HG02678 (cell line): ENCODE data around the gene CSRNP3.

Source experiments
- ATAC-seq: cut with Tn5 transposase; IDR thresholded peaks from one replicate; pipeline ENCODE4 v1.9.1; 2021; ENCODE audit warnings: mild to moderate bottlenecking, moderate library complexity; ENCODE audit not compliant: unreplicated experiment

The CSRNP3 gene, protein sequence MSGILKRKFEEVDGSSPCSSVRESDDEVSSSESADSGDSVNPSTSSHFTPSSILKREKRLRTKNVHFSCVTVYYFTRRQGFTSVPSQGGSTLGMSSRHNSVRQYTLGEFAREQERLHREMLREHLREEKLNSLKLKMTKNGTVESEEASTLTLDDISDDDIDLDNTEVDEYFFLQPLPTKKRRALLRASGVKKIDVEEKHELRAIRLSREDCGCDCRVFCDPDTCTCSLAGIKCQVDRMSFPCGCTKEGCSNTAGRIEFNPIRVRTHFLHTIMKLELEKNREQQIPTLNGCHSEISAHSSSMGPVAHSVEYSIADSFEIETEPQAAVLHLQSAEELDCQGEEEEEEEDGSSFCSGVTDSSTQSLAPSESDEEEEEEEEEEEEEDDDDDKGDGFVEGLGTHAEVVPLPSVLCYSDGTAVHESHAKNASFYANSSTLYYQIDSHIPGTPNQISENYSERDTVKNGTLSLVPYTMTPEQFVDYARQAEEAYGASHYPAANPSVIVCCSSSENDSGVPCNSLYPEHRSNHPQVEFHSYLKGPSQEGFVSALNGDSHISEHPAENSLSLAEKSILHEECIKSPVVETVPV

GRCh38 chr2:165469417-165469816 is at the start of gene CSRNP3:
Gene CSRNP3 (plus strand): TSS chr2:165469698. CDS start chr2:165595066, 125,368 bp downstream.
- no peak for ATAC-seq

- ATAC-seq = no peak
Measured at GRCh38 chr2:165420231-165420630, 49.3 kb upstream of the CSRNP3 start.

GRCh38 chr2:165423081-165423480 is 46.4 kb upstream of the CSRNP3 start:
- no peak for ATAC-seq

DNA sequence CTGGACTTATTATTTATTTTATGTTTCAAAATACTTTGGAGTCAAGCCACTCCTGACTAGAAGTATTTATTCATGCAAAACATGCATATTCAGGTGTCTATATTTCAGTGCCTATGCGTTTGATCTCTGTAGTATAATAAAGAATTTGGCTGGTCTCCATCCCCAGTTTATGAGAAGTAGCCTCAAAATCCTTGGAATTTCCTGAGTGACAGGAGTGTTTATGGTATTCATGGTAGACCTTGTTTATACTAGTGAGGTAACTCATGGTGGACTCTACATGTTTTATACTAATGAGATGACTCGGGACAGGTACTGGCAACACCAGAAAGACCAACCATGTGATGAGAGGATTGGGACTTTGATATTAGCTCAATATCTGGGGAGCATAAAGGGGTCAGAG is 43.9 kb upstream of the CSRNP3 start:
- ATAC-seq = no peak

DNA sequence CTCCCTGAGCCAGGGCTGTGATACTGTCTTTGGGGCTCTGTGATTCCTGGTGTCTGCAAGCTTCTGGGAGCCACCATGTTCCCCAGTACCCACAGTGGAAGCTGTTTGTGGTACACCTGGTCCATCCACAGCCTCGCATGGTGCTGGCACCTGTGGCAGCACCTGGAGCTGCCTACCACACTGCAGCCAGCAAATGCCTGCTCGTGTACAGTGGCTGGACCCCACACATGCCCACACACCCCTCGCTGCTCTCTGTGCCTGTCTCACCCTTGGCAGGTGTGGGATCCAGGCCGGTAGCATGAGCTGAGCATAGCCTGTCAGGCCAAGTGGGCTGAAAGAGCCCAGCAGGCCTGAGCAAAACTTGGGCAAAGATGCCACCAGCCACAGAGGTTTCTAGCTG is 41.8 kb upstream of the CSRNP3 start:
- no peak for ATAC-seq

DNA sequence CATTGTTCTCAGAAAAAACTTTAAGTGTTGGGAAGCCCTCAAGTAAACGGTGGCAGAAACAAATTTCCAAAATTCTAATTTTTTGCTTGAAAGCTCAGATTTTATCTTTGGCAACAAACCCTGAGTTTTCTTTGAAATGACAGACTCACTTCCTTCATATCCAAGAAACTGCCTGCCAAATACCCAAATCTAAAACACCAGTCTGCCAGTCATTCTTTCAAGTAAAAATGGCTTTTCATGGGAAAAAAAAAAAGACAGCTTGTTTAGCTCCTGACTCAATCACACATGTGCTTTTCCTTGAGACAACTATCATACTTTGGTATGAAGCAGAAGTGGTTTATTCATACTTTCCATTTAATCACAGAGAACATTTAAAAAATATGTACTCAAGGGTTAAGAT is 40.6 kb upstream of the CSRNP3 start:
- no peak for ATAC-seq

- no peak for ATAC-seq
Measured at GRCh38 chr2:165431014-165431413, 38.5 kb upstream of the CSRNP3 start.

DNA sequence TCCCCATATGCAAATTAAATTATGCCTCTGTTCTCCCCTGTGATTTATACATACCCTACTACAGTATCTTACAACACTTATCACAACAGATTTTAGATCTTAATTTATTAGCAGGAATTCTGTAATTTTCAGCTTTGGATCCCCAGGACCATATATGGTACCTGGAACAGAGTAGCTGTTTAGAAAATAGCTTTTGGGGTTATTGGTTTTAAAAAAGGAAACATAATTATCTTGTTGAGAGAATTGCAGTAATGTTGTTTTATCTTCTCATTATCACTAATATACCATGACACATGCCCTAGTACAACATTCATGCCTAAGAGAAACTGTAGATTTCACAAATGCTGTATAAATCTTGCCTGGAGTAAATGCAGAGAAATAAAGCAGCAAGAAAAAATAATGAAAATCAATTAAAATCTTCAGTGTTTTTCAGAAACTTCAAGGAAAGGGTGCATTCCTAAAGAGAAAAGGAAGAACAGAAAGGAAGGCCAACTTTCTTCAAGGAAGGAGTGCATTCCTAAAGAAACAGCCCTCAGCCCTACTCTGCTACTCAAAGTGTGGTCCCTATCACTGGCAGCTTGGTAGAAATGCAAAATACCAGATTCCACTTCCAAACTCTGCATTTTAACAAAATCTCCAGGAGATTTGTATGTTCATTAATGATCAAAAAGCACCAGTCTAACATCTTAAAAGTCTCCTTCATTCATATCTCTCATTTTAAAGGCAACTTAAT is 37.1 kb upstream of the CSRNP3 start:
- no peak for ATAC-seq

DNA sequence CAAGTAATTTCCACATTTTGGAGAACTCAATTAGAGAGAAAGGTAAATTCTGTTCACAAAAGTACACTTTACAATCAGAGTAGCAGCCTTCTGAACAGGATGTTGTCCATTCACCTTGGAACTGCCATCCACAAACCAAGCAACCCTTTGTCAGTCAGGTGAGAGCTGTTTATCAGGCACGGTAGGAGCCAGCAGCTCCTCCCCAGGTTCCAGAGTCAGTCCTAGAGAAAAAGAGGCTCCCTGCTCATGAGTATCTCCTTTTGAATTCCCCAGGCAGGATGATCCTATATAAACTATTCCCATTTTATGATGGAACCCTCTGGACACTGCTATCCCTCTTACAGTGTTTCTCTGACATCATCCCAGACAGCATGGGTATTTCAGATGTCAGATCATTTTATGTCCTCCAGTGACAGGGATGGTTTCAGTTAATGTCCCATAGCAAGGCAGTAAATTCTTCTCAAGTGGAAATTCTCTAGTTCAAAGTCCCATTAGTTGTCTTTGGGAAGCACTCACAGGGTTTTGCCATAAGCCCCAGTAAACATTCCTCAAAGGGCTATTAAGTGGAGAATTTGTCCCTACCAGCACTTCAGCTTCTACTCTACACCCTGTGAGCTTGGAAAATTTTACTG is 34.5 kb upstream of the CSRNP3 start:
- ATAC-seq = no peak

- ATAC-seq = no peak
Measured at GRCh38 chr2:165435611-165436010, 33.9 kb upstream of the CSRNP3 start.

- no peak for ATAC-seq
Measured at GRCh38 chr2:165436559-165436958, 32.9 kb upstream of the CSRNP3 start.

GRCh38 chr2:165440367-165440766 is 29.1 kb upstream of the CSRNP3 start:
- no peak for ATAC-seq

DNA sequence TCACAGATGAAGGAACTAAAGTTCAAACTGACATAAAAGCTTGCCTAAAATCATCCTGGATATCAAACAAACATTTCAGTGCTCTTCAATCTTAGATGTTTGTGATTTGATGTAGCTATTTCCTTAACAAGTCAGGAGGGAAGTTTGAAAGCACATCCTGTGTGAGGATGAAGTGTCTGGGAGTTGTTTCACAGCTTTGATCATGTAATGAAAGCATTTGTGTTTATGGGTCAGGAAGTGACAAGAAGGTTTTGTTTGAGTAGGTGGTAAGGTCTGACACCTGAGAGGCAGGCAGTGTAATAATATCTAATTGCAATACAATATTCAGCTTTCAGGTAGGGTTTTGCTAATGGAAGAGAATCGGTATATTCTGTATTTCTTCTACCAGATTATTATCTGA is 26.0 kb upstream of the CSRNP3 start:
- no peak for ATAC-seq

- no peak for ATAC-seq
Measured at GRCh38 chr2:165448406-165448805, 21.1 kb upstream of the CSRNP3 start.

- ATAC-seq = no peak
Measured at GRCh38 chr2:165450156-165450555, 19.3 kb upstream of the CSRNP3 start.

DNA sequence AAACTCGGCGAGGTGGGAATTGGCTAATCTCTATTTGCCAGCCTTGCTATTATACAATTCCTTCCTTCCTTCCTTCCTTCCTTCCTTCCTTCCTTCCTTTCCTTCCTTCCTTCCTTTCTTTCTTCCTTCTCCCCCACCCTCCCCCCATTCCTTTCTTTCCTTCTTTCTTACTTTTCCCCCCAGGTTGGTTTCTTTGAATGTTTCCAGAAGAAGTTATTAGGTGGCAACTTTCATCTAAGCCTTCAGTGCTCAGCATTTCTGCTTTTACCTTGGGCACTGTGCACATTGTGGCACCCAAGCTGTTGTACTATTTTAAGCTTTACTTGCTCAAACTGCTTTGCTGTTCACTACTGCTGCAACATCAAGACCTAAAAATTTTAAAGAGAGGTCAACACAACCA is 17.2 kb upstream of the CSRNP3 start:
- no peak for ATAC-seq

DNA sequence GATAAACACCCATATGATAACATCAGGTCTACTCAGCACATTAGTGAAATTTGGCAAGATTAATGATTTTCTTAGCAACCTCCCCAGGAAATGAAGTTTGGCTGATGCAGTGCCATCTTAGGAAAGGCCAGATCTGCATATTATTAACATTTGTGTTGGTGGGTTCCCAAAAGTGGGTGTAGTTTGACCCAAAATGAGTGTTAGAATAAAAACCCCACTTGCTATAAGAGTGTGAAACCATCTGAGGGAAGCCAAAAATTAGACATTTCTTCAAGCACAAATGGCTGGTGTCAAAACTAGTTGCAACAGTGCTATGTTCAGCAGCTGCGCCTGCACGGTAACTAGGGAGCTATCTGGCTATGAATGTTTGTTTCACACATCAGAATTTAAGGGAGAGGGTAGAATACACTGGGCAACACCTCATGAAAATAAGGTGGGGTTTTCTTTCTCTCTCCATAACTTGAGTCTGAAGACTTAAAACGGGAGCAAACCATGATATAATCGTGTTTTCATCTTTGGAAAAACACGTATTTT is 15.9 kb upstream of the CSRNP3 start:
- no peak for ATAC-seq

- no peak for ATAC-seq
Measured at GRCh38 chr2:165454905-165455304, 14.6 kb upstream of the CSRNP3 start.

DNA sequence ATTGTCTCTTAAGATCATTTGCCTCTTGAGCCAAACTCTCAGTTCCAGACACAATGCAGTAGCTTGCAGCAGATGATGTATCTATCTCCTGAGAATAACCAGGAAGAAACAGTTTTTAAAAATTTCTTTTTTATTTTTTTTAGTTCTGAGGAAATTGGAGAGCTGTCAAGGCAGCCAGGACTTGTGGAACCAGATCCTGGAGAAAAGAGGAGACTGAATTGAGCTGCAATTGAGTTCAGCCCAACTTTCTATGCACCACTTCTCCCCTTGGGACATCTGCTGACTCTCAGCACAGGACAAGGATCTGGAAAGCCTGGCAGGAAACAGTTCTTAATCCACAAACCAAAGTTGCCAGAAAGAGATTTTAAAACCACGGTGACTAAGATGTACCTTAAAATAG is 13.5 kb upstream of the CSRNP3 start:
- no peak for ATAC-seq

- ATAC-seq = no peak
Measured at GRCh38 chr2:165462443-165462842, 7.1 kb upstream of the CSRNP3 start.

DNA sequence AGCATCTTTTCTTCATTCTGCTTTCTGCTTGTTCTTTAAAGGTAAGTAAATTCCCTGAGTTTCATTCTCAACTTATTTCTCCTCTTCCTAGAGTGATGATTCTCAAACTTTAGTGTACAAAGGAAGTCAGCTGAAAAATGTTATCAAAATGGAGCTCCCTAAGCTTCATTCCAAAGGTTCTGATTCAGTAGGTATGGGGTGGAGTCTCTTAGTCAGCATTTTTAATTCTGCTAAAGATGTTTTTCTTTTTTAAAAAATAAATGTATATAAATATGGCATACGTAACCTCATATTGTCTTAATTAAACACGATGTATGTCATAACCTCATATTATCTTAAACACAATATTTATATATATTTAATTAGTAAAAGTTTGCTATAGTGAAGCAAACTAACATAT is 3.1 kb upstream of the CSRNP3 start:
- no peak for ATAC-seq
